Myocyte (in vitro differentiated cells): ENCODE results near the gene CTBP1. TPM values are rescaled to one million over a fixed set of nuclear protein-coding genes. Genes with fewer than 3 reads are reported as not detected.
"Not testable (repeated sequence)": the region's sequence is repeated elsewhere in the genome, so short reads cannot be mapped to it uniquely, and the experiment has no call there.

Experiments used
- DNase-seq: peaks from one replicate; pipeline ENCODE4 v3.0.0-alpha.2; 2012; ENCODE audit warnings: low read depth
- polyA plus RNA-seq: library from polyadenylated mRNA; unstranded; fragments of >200 nt; gene quantifications from one replicate; pipeline ENCODE4 v1.2.1, GENCODE V29; 2012; ENCODE audit warnings: missing spikeins
- total RNA-seq: library from RNA; depleted of rRNA; stranded (reverse); fragments of >200 nt; gene quantifications from 2 replicates; pipeline ENCODE4 v1.2.3, GENCODE V29; 2014

The CTBP1 gene
- total RNA-seq: 179 and 259 TPM in 2 replicates
- 182 TPM for polyA plus RNA-seq

DNA sequence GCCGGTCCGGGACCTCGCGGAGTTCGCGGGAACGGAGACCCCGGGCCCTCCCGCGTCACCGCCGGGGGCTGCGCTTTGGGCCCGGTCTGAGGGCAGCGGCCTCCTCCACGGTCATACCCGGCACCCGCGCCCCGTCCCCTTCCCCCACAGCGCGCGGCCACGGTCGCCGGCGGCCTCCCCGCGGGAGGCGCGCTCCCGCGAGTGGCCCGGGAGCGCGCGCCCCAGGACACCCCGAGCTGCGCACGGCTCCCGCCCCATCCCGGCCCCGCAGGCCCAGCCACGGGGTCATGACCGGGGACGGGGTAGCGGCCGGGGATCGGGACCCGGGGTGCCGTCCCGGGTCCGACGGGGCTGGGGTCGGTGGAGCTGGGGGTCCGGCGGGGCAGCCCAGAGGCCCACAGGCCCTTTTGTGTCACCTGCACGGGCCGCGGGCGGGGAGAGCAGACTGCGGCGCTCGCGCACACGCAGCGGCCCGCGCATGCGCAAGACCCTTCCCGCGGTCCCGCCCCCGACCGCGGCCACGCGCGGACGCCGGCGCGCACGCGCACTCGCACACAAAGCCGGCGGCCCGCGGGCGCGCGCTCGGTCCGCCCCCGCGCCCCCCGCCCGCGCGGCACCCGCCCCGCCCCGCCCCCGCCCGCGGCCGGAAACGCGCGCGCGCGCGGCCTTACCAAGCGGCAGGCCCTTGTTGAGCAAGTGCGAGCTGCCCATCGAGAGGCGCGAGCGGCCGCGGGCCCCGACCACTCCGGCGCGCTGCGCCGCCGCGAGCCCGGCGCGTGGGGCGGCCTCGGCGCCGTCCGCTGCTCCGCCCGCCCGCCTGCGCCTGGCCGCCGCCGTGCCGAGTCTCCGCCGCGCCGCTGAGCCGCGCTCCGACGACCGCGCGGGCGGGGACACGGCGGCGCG, at the start of gene CTBP1:
Gene CTBP1 (minus strand): TSS at position 886 of the 903 bp plus-strand sequence. CDS start 7,799 bp downstream, outside the sequence.
- DNase-seq: peak; percentile 82

DNA sequence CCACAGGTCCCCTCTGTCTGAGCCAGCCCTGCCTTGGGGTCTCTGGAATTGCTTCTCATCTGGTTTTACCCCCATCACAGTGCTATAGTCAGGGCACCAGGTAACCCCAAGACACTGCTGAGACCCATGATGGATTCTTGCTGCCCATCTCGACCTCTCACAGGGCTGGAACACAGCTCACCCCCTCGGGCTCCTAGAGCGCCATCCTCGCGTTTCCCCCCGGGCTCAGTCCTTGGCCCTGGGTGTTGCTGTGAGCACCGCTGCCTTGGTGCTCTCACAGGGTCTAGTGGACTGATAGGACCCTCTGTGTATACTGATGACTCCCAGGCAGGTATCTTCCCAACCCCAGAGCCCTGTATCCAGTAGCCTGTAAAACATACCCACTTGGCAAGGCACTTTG, 49.5 kb upstream of the CTBP1 start:
- no peak for DNase-seq

DNA sequence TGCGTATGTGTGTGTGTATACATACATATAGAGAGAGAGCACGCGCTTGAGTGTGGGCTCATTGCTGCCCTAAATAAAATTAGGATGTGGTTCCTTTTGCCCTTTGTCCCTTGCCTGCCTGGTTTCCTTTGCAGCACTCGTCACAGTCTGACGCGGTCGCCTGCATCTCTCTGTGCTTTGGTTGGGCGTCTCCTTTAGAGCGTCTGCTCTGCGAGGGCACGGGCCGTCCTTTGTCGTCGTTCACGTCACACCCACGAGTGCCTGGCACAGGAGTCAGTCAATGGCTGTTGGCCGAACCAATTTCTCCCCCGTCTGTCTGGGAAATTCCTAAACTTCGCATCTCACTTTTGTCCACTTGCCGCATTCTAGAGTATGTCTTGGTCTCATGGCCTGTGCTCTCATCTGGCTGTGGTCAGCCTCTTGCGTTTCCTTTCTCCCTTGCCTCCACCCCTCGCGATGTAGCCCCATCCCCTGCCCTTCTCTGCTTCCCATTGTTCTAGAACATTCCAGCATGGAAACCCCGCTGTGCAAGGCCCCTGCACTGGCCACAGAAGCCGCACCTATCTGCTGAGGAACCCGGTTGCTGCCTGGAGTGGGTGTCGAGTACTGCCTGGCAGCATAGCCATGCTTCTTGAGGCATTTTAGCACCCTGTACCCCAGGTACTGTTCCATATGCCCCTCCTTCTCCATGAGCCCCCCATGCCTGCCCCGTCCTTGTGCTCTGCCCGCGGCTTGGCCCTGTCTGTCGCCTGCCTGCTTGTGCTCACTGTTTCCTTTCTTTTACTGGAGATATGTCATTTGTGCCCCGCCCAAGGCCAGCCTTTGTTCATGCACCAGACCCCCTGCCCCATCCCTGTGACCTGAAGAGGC, 48.8 kb upstream of the CTBP1 start:
- DNase-seq: no peak

DNA sequence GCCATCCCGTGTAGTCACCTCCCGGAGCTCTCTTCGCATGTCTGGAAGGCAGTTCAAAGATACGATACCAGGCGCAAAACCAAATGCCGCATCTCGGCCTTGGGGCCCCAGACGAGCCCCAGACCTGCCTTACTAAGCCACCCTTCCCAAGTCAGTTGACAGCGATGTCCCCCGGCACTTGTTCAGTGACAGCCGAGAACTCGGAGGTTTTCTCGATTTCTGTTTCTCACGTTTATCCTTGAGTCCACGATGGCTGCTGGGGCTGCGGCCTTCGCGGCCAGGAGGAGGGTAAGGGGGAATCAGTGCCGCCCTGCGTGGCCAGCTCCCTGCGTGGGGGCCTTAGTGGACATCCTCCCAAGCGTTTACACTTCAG, 48.1 kb upstream of the CTBP1 start:
- DNase-seq: no peak

DNA sequence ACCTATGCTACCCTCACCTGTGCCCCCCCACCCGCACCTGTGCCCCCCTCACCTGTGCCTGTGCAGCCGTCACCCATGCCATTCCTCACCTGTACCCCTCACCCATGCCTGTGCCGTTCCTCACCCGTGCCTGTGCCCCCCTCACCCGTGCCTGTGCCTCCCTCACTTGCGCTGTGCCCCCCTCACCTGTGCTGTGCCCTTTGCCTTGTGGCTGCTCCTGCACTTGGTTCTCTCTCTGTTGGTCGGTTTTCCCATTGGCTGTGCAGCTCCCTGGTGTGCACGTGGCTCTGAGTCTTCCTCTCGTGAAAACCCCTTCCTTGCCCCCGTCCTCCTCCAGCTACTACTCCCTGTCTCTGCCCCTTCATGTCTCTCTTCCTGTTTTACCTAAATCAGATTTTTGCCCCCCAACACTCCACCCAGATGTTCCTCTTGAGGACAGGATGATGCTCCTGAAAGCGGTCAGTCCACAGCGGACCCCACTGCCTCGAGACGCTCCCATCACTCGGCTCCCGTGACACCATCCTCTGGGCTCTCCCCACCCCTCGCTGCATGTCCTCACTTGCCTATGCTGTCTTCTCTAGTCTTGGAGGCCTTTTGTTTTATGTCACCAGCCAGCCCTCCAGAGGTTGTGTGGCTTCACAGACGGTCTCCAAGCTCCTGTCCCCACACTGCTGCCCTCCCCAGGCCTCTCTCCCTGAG, 47.5 kb upstream of the CTBP1 start:
- DNase-seq: no peak

DNA sequence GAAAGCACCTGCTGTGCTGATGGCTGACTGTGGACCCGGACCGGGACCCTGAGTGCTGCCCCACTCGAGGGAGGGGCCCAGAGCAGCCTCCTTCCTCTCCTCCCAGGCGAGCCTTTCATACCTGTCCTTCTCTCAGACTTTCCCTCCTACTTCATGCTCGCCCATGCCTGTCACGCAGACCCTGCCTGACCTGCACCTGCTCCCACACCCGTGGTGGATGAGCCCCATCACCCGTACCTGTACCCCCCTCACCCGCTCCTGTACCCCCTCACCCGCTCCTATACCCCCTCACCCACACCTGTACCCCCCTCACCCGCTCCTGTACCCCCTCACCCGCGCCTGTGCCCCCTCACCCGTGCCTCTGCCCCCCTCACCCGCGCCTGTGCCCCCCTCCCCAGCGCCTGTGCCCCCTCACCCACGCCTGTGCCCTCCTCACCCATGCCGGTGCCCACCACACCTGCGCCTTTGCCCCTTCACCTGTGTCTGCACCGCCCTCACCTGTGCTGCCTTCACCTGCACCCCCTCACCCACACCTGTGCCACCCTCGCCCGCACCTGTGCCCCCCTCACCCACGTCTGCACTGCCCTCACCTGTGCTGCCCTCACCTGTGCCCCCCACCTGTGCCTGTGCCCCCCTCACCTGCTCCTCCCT, 46.6 kb upstream of the CTBP1 start:
- DNase-seq: no peak

DNA sequence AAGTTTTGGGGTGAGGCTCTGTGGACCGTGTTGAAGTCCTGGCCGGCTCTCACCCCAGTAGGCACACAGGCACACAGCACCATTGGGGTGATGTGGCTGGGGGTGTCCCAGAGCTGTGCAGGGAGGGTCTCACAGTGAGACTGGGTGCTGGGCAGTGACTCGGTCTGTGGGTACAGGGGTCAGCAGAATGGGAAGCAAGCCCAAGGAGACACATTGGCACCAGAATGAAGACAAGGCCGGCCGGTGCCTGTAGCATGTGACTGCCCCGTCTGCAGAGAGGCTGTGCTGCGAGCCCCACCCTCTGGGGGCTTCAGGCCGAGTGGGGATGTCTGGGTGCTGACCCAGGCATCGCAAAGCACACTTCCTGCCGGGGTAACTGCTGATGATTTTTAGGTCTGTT, 46.0 kb upstream of the CTBP1 start:
- no peak for DNase-seq

DNA sequence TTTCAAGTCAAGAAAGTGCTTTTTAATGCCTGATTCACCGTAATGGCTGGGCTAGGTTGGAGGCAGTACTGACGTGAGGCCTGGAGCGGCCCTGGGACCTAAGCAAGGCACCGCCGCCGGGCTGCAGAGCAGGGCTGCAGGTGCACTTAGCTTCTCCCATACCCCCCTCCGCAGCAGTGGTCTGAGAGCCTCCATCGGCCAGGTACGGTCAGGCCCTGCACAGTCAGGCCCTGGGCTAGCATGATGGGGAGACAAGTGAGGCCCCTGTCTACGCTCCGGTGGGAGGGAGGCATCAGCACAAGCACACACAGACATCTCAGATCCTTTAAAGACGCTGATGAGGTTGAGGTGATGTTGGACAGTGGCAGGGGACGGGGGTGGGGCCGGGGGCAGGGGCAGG, 45.5 kb upstream of the CTBP1 start:
- DNase-seq: no peak

DNA sequence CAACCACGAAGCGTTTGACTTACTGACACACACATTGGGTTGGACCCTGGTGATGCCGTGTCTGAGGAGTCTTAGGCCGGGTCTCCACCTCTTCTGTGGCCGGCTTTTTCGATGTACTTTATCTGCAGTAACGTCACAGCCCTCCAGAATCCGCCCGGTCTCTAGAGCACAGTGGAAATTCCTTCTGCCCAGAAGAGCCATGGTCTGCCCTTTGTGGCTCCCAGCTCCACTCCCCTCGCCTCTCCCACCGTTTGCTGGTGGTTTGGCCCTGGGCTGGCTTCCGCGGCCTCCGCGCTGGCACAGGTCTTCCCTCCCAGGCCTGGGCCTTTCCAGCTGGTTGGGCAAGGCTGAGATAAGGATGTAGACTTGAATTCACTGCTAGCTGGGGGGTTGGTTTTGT, 45.1 kb upstream of the CTBP1 start:
- DNase-seq: peak; percentile 32

DNA sequence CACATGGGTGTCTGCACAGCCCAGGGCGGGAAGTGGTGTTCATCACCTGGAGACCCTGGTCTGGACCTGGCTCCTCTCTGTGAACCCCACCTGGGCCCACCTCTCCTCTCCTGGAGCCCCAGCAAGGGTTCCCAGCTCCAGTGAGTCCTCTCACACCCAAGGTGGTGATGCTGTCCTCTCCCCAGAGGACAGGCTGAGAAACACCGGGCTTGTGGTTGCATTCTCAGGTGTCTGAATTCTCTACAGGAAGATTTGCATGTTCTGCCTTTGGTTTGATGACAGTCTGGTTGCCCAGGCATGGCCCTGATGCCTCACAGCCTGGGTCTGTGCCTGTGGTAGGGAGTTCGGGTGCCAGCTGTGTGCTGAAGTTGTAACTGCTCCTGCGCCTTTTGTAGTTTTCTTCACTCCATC, 44.6 kb upstream of the CTBP1 start:
- peak; percentile 19 for DNase-seq

DNA sequence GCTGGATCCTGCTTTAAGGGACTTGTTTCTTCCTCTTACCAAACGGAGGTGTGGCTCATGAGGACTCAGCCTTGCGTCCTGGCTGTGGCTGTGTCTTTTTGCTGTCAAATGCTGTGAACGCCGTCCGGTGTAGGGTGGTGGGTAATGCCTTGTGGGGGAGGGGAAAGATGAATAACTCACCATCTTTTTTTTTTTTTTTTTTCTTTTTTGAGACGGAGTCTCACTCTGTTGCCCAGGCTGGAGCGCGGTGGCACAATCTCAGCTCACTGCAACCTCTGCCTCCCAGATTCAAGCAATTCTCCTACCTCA, 43.7 kb upstream of the CTBP1 start:
- DNase-seq: not testable (repeated sequence)

DNA sequence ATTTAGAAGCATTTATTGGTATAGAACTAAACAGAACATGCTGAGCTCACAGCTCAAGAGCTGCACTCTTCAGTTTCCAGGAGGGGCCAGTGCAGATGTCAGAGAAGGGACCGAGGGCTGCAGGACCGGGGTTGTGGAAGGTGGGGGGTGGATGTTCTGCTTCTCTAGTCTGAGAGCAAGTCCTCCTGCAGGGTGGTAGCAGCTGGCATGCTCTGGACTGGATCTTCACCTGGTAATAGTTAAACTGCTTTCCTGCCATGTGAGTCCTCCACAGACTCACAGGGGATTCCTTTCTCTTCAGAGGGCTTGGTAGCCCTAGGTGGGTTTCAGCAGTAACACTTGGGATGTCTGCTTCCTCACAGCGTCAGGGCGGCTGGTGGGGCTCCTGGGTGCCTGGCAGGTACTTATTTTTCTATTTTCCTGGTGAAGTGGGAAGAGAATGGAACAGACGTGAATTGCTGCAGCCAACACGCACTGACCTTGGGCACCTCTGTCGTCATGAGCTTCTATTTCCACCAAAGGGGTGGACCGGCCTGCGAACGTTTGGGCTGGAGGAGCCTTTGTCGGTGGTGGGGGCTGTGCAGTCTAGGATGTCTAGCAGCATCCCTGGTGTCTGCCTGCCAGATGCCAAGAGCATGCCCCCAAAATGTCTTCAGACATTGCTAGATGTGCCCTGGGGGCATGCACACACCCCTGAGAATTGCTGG, 43.2 kb upstream of the CTBP1 start:
- DNase-seq: no peak

DNA sequence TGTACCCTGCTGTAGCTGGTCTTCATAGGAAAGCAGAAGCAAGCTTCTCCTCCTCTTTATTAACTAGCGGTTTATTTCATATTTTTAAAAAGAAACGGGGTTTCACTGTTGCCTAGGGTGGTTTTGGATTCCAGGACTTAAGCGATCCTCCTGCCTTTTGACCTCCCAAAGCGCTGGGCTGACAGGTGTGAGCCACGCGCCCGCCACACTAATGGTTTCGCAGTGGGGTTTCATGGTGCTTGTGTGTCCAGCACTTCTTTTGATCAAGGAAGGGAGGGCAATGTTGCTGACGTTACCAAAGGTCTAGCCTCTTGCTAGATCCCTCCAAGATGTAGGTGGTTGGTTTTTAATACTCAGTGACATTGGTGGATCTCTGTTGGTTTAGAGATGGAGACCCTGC, 42.2 kb upstream of the CTBP1 start:
- DNase-seq: no peak

DNA sequence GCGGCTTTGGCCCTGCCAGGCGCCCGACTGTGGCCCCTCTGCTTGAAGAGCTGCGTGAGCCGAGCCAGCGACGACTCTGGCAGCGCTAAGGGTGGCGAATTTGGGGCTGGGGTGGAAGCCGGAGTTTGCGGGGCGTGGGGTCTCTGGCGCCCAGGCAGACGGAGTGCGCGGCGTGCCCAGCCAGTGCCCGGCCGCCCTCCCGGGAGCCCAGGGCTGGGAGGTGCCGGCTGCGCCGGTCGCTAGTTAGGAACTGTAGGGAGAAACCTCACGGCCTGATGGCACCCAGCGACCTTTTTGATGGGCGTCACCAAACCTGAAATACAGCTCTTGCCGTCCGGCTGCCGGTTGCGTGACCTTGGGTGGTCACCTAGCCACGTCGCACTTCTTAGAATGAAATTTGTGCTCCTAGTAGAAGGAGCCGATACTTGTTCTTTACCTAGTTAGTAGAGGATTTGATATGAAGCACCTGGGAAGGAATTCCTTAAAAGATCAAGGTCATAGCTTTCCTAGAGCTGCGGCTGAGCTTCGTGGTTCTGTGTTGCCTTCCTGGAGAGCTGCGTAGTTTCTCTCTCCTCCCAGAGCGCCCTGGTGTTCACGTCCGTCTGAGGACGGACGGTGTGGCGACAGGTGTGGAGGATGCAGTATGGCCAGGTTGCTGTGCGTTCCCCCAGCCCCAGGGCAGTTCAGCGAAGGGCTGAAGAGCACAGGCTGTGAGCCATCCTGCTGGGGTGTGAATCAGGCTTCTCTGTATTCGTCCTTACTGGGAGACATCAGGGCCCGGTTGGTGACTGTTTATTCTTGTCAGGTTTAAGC, 41.4 kb upstream of the CTBP1 start:
- no peak for DNase-seq

DNA sequence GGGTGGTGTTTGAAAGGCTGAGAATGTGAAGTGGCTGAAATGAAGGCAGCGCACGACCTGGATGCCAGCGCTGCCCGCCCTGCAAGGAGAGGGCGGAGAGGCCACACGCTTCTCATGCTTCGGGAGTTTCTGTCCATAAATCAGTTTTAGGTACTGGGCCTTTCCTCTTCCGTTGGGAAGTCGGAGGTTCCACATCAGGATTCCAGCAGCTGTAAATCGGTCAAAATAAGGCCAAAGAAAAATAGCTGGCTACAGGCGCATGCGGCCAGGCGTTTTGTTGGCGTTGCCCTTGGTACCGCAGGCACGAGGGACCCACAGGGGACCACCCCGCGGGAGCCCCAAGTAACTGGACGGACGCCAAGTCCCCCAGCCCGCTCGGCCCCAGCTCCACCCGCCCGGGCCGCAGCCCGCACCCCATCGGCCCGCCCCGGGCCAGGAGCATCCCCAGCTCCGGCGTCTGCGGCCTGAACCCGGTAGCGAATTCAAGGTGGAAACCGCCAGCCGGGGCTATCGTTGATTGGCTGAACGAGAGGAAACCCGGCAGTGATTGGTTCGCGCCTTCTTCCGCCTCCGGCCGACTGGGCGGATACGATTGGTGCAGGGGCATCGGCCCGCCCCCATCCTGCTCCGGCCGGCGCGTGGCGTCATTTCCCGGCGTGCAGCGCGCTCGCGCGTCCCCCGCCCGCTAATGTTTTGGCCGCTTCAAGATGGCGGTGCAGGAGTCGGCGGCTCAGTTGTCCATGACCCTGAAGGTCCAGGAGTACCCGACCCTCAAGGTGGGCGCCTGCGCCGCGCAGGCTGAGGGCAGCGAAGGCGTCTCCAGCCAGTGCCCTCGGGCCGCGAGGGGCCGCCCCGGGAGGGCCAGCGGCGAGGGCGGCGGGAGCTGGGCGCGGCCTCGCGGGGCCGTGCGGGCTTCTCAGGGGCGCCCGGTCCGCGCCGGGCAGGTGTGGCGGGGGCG, 40.6 kb upstream of the CTBP1 start, which contains the start of gene MAEA:
Gene MAEA (plus strand): TSS at position 685 of the 958 bp plus-strand sequence. CDS start 23 bp downstream, at position 708.
- DNase-seq: peak; percentile 97

DNA sequence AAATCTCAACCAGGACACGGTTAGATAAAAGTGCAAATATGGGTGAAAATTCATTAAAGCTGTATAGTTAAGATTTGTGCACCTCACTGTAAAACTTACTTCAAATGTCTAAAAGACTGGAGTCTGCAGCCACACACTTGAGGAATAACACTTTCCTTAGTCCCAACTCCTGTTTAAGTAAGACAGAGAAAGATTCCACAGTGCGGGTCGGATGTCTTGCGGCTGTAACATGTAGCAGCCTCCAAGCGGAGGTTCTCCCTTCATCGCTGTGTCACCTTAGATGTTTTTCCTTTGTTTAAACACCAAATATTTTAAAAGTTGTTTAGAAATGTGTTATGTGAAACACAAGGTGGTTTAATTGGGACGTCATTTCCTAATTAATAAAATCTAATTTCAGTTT, 39.9 kb upstream of the CTBP1 start:
- no peak for DNase-seq

DNA sequence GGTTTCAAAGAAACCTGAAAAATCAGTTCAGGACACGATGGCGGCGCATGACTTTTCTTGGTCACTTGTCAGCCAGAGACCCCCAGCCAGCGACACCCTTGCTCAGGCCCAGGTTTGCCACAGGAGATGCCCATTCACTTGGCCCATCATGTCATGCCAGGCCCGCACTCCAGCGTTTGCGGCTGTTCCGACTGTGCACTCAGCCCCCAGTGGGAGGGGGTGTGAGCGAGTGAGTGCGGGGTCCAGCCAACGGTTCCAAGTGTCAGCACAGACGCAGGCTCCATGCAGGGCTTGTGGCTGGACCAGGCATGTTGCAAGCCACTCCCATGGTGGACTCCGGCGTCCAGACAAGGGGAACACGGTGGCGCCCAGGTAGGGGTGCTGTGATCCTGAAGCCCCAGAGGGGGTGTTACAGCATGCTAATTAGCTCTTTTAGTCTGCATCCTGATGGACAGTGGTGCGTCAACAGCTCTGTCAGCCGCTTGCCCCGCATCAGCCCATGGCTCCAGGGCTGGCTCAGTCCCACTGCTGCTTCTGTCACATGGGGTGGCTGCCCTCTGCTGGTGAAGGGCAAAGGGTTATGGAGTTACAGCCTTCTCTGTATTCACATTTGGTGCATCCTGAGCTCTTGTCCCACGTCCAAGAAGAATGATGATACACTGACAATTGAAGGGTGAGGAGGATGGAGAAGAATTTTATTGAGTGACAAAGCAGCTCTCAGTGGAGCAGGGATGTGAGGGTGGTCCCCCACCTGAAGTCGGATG, 37.0 kb upstream of the CTBP1 start:
- DNase-seq: no peak
